Bronchial epithelial cell (primary cell): ENCODE measurements around the gene CNTNAP2. TPM values are rescaled to one million over a fixed set of nuclear protein-coding genes. Genes with fewer than 3 reads are reported as not detected.

Source experiments
- DNase-seq: peaks from one replicate; pipeline ENCODE4 v3.0.0-alpha.2; 2010; ENCODE audit warnings: low read depth
- FAIRE-seq: peaks from 2 replicates; lab custom pipeline; 2011; peaks lifted over from hg19 to GRCh38; lab: Jason Lieb, UNC
- H3K27me3 ChIP-seq: 2 replicates; pipeline ENCODE4 v1.5.1; 2011; ENCODE audit warnings: low read length; ENCODE audit not compliant: control insufficient read depth, insufficient read depth
- H3K36me3 ChIP-seq: 2 replicates; pipeline ENCODE4 v1.5.1; 2011; ENCODE audit warnings: low read length; ENCODE audit not compliant: control insufficient read depth, insufficient read depth
- H3K4me3 ChIP-seq: 2 replicates; pipeline ENCODE4 v1.5.1; 2011; ENCODE audit warnings: mild to moderate bottlenecking, low read depth, low read length, control low read depth
- CTCF ChIP-seq: IDR thresholded peaks from 2 replicates; pipeline ENCODE4 v1.5.1; 2011; ENCODE audit warnings: mild to moderate bottlenecking, moderate library complexity, low read length, control low read depth, inconsistent platforms; ENCODE audit not compliant: insufficient read depth, severe bottlenecking
- total RNA-seq: library from RNA; depleted of rRNA; stranded (reverse); fragments of >200 nt; gene quantifications from 2 replicates; pipeline ENCODE4 v1.2.1, GENCODE V29; 2014

The CNTNAP2 gene
- total RNA-seq, 1 donor from 2014 or later = 0.26 TPM

GRCh38 chr7:147452816-147453215, 1336.2 kb downstream of the CNTNAP2 start:
- no peak for TF ChIP-seq CTCF
- no peak for FAIRE-seq

GRCh38 chr7:147465223-147465622, 1348.6 kb downstream of the CNTNAP2 start:
- Histone ChIP-seq H3K36me3 (no peaks in the 10 kb centered on the region), H3K4me3 (no peak overlapping the region), H3K27me3 (no peaks in the 10 kb centered on the region)
- FAIRE-seq (no peak), DNase-seq (no peak)
- TF ChIP-seq CTCF = no peak

More at GRCh38 chr7:147452816-147453215, 1336.2 kb downstream of the CNTNAP2 start:
- Histone ChIP-seq H3K27me3 (no peaks in the 10 kb centered on the region), H3K4me3 (no peak overlapping the region), H3K36me3 (no peaks in the 10 kb centered on the region)
- no peak for DNase-seq

GRCh38 chr7:147472556-147472955, 1356.0 kb downstream of the CNTNAP2 start:
- no peak for TF ChIP-seq CTCF
- H3K4me3 ChIP-seq = no peak overlapping the region
- no peak for FAIRE-seq
- DNase-seq = no peak
- no peaks in the 10 kb centered on the region for H3K36me3 ChIP-seq
- H3K27me3 ChIP-seq = no peaks in the 10 kb centered on the region

GRCh38 chr7:147474862-147475261, 1358.3 kb downstream of the CNTNAP2 start:
- TF ChIP-seq CTCF = no peak
- H3K27me3 ChIP-seq = no peaks in the 10 kb centered on the region
- H3K36me3 ChIP-seq = no peaks in the 10 kb centered on the region
- FAIRE-seq (no peak), DNase-seq (no peak)
- no peak overlapping the region for H3K4me3 ChIP-seq

- Histone ChIP-seq H3K4me3 (no peak overlapping the region), H3K36me3 (no peaks in the 10 kb centered on the region), H3K27me3 (no peaks in the 10 kb centered on the region)
- DNase-seq = no peak
- FAIRE-seq = no peak
- no peak for TF ChIP-seq CTCF
Observed at GRCh38 chr7:147477526-147477925, 1360.9 kb downstream of the CNTNAP2 start.

GRCh38 chr7:147478796-147479195, 1362.2 kb downstream of the CNTNAP2 start:
- Histone ChIP-seq H3K4me3 (no peak overlapping the region), H3K27me3 (no peaks in the 10 kb centered on the region), H3K36me3 (no peaks in the 10 kb centered on the region)
- no peak for TF ChIP-seq CTCF
- FAIRE-seq (no peak), DNase-seq (no peak)
